HEK293 (cell line): ENCODE data around the gene MYBPH.

Experiments
- CTCF ChIA-PET: fragments of 350-600 bp; formaldehyde crosslinking; extraction: SDS; loops from one replicate; lab custom pipeline; 2021; ENCODE audit warnings: antibody characterized with exemption; lab: Yijun Ruan, JAX
- POLR2A ChIA-PET: fragments of 300-600 bp; formaldehyde crosslinking; extraction: SDS; loops from one replicate; lab custom pipeline; 2020; ENCODE audit warnings: antibody characterized with exemption, inconsistent platforms; lab: Yijun Ruan, JAX
- H3K27ac ChIP-seq: fragments of 200-500 bp; sonication (Bioruptor generic); 2 replicates; pipeline ENCODE4 v1.5.1; 2014; ENCODE audit warnings: low read depth, low read length, control low read depth, inconsistent platforms; ENCODE audit errors: extremely low read depth
- H3K36me3 ChIP-seq, 2 experiments: fragments of 200-500 bp in 1 of 2; sonication (Bioruptor generic) in 1 of 2; 1 replicate in 1 of 2; 2 replicates in 1 of 2; pipeline ENCODE4 v1.5.1; 2014 to 2017; ENCODE audit warnings: inconsistent platforms in 2 of 2, low read length in 2 of 2; ENCODE audit not compliant: control insufficient read depth in 2 of 2, insufficient read depth in 1 of 2
- H3K4me1 ChIP-seq: fragments of 200-500 bp; sonication (Bioruptor generic); 2 replicates; pipeline ENCODE4 v1.5.1; 2014; ENCODE audit warnings: mild to moderate bottlenecking, low read length, inconsistent platforms; ENCODE audit not compliant: control insufficient read depth, insufficient read depth
- H3K4me3 ChIP-seq: 2 replicates; pipeline ENCODE4 v1.5.1; 2011; ENCODE audit warnings: low read depth, mild to moderate bottlenecking, control low read depth, low read length, moderate library complexity
- H3K9me3 ChIP-seq: fragments of 200-500 bp; sonication (Bioruptor generic); 2 replicates; pipeline ENCODE4 v1.5.1; 2014; ENCODE audit warnings: low read depth, low read length, inconsistent platforms; ENCODE audit not compliant: control insufficient read depth, insufficient read depth
- MEIS1 ChIP-seq: sonication (generic); formaldehyde crosslinking; IDR thresholded peaks from 2 replicates; pipeline ENCODE4 v1.8.1; 2022; ENCODE audit warnings: missing genetic modification reagents, mild to moderate bottlenecking, borderline replicate concordance
- SALL2 ChIP-seq: fragments of 450-650 bp; formaldehyde crosslinking; IDR thresholded peaks from 2 replicates; pipeline ENCODE4 v1.5.0; 2017; ENCODE audit warnings: missing biosample characterization, mild to moderate bottlenecking, missing genetic modification characterization, borderline replicate concordance
- SCRT2 ChIP-seq: fragments of 450-650 bp; formaldehyde crosslinking; IDR thresholded peaks from 2 replicates; pipeline ENCODE4 v1.5.1; 2016; ENCODE audit warnings: missing biosample characterization, missing genetic modification characterization
- WT1 ChIP-seq: fragments of 450-650 bp; formaldehyde crosslinking; IDR thresholded peaks from 2 replicates; pipeline ENCODE4 v1.5.1; 2016; ENCODE audit warnings: missing biosample characterization, missing genetic modification characterization
- ZBTB48 ChIP-seq: fragments of 450-650 bp; formaldehyde crosslinking; IDR thresholded peaks from 2 replicates; pipeline ENCODE4 v1.5.1; 2016; ENCODE audit warnings: missing biosample characterization, missing genetic modification characterization
- ZBTB7A ChIP-seq: fragments of 450-650 bp; formaldehyde crosslinking; IDR thresholded peaks from 2 replicates; pipeline ENCODE4 v1.5.1; 2016; ENCODE audit warnings: low read depth, missing biosample characterization, missing genetic modification characterization
- ZFP3 ChIP-seq: fragments of 450-650 bp; formaldehyde crosslinking; IDR thresholded peaks from 2 replicates; pipeline ENCODE4 v1.5.1; 2016; ENCODE audit warnings: low read depth, missing biosample characterization, missing genetic modification characterization
- ZIC2 ChIP-seq: fragments of 450-650 bp; formaldehyde crosslinking; IDR thresholded peaks from 2 replicates; pipeline ENCODE4 v1.5.1; 2016; ENCODE audit warnings: missing biosample characterization, missing genetic modification characterization
- ZNF114 ChIP-seq: fragments of 450-650 bp; formaldehyde crosslinking; IDR thresholded peaks from 2 replicates; pipeline ENCODE4 v1.5.0; 2017; ENCODE audit warnings: missing biosample characterization, missing genetic modification characterization
- ZNF157 ChIP-seq: fragments of 450-650 bp; formaldehyde crosslinking; IDR thresholded peaks from 2 replicates; pipeline ENCODE4 v1.5.1; 2016; ENCODE audit warnings: missing biosample characterization, missing genetic modification characterization
- ZNF202 ChIP-seq: fragments of 450-650 bp; formaldehyde crosslinking; IDR thresholded peaks from 2 replicates; pipeline ENCODE4 v1.5.1; 2016; ENCODE audit warnings: missing biosample characterization, missing genetic modification characterization, borderline replicate concordance
- ZNF266 ChIP-seq: fragments of 450-650 bp; formaldehyde crosslinking; IDR thresholded peaks from 2 replicates; pipeline ENCODE4 v1.5.1; 2016; ENCODE audit warnings: missing biosample characterization, missing genetic modification characterization, low read depth
- ZNF416 ChIP-seq: fragments of 450-650 bp; formaldehyde crosslinking; IDR thresholded peaks from 2 replicates; pipeline ENCODE4 v1.5.1; 2016; ENCODE audit warnings: missing biosample characterization, missing genetic modification characterization
- ZNF423 ChIP-seq: fragments of 450-650 bp; formaldehyde crosslinking; IDR thresholded peaks from 2 replicates; pipeline ENCODE4 v1.5.1; 2016; ENCODE audit warnings: missing biosample characterization, missing genetic modification characterization
- ZNF433 ChIP-seq: fragments of 450-650 bp; formaldehyde crosslinking; IDR thresholded peaks from 2 replicates; pipeline ENCODE4 v1.5.1; 2016; ENCODE audit warnings: missing biosample characterization, missing genetic modification characterization, low read depth
- ZNF561 ChIP-seq: fragments of 450-650 bp; IDR thresholded peaks from 2 replicates; pipeline ENCODE4 v1.5.1; 2018; ENCODE audit warnings: missing biosample characterization, missing genetic modification characterization, borderline replicate concordance
- ZNF600 ChIP-seq: fragments of 450-650 bp; formaldehyde crosslinking; IDR thresholded peaks from 2 replicates; pipeline ENCODE4 v1.5.1; 2016; ENCODE audit warnings: missing biosample characterization, missing genetic modification characterization
- ZNF623 ChIP-seq: fragments of 450-650 bp; formaldehyde crosslinking; IDR thresholded peaks from 2 replicates; pipeline ENCODE4 v1.5.1; 2016; ENCODE audit warnings: missing biosample characterization, missing genetic modification characterization
- ZNF785 ChIP-seq: fragments of 450-650 bp; formaldehyde crosslinking; IDR thresholded peaks from 2 replicates; pipeline ENCODE4 v1.5.1; 2016; ENCODE audit warnings: missing biosample characterization, missing genetic modification characterization
- ZNF791 ChIP-seq: fragments of 450-650 bp; formaldehyde crosslinking; IDR thresholded peaks from 2 replicates; pipeline ENCODE4 v1.5.1; 2016; ENCODE audit warnings: missing biosample characterization, missing genetic modification characterization
- ZXDB ChIP-seq: fragments of 450-650 bp; formaldehyde crosslinking; IDR thresholded peaks from 2 replicates; pipeline ENCODE4 v1.5.1; 2016; ENCODE audit warnings: missing biosample characterization, missing genetic modification characterization
- TF ChIP-seq, protein P1 (sequence below): fragments of 450-650 bp; formaldehyde crosslinking; IDR thresholded peaks from 2 replicates; pipeline ENCODE4 v1.5.1; 2016; ENCODE audit warnings: missing biosample characterization, missing genetic modification characterization
- TF ChIP-seq, protein P2 (sequence below): fragments of 450-650 bp; formaldehyde crosslinking; IDR thresholded peaks from 2 replicates; pipeline ENCODE4 v1.5.1; 2017; ENCODE audit warnings: missing biosample characterization, missing genetic modification characterization
- TF ChIP-seq, protein P3 (sequence below): fragments of 450-650 bp; formaldehyde crosslinking; IDR thresholded peaks from 2 replicates; pipeline ENCODE4 v1.5.1; 2016; ENCODE audit warnings: missing biosample characterization, missing genetic modification characterization

MYBPH gene

DNA sequence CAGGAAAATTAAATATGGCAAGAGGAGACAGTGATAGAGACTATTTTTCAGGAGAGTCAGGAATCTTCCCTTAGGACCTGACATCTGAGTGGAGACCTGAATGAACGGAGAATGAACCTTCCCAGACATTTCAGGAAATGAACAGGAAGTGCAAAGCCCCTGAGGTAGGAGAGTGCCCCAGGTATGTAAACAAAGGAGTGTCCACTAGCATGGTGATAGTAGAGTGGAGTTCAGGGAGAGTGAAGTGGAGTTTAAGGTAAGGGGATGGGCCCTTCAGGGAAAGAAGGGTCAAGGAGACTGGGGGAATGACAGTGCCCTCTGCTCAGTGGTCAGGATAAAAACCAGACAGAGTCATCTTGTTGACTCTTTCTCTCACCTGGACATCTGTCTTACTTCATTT is 19.3 kb downstream of the MYBPH start:
- CTCF ChIA-PET = no interaction called here
- H3K4me1 ChIP-seq = peaks cover 9% of the 10 kb centered on the region; the same call in 1 of the 2 replicates
- H3K4me3 ChIP-seq = no peak overlapping the region
- POLR2A ChIA-PET = no interaction called here
- H3K36me3 ChIP-seq = no peaks in the 10 kb centered on the region
- no peaks in the 10 kb centered on the region for H3K9me3 ChIP-seq
- TF ChIP-seq ZNF623 (tag by site-specific recombination) = peak; percentile 46; the same call in 1 of the 2 replicates
- no peak for TF ChIP-seq ZNF114 (tag by site-specific recombination)
- no peak overlapping the region for H3K27ac ChIP-seq

DNA sequence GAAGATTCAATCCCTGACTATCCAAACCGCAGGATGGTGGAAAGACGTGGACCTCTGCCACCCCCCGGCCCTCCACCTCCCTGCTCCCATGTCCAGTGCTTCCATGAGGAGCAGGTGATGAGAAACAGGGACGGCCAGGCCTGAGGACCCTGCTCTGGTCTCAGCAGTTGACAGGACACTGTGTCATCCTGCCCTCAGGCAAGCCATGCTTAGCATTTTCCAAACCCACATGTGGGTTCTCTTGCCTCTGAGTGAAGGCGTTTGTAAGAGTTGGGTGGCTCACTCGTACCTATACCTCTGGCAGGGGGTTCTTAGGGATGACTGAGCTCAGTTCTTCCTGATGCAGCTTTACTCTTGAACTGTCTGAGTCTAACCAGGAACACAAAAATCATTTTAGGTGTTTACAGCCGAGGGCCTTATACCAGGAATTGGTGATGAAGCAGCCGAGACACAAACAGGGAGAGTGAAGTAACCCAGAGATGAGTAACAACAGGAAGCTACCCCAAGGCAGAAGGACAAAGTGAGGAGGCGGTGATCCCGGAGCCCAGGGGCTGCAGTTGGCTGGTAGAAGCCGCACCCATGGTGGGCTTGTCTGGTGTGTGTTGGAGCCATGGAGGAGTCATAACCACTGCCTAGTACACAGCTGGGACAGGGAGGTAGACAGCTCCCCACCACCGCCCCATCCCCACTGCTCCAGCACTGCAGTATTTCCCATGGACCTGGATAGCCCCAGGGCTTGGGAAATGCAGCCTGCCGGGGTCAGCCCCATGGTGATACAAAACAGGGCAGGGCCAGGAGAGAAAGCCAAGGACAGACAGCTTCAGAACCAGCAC is 21.4 kb downstream of the MYBPH start:
- no peak for TF ChIP-seq SALL2 (tag by site-specific recombination)
- no peak for TF ChIP-seq ZNF433
- no peak for TF ChIP-seq ZNF561 (tag by site-specific recombination)
- TF ChIP-seq ZNF791 (tag by site-specific recombination) = no peak
- TF ChIP-seq ZBTB7A (tag by site-specific recombination) = no peak
- TF ChIP-seq, protein P1, sequence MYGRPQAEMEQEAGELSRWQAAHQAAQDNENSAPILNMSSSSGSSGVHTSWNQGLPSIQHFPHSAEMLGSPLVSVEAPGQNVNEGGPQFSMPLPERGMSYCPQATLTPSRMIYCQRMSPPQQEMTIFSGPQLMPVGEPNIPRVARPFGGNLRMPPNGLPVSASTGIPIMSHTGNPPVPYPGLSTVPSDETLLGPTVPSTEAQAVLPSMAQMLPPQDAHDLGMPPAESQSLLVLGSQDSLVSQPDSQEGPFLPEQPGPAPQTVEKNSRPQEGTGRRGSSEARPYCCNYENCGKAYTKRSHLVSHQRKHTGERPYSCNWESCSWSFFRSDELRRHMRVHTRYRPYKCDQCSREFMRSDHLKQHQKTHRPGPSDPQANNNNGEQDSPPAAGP (tag by site-specific recombination) = 0 out of 2 replicates have a peak, but pooled peaks have one; percentile 7
- TF ChIP-seq WT1 = no peak
- peak; percentile 27; the same call in 1 of the 2 replicates for TF ChIP-seq ZNF600 (tag by site-specific recombination)
- TF ChIP-seq ZFP3 = no peak
- TF ChIP-seq ZNF202 (tag by site-specific recombination) = no peak
- no peak for TF ChIP-seq ZNF785 (tag by site-specific recombination)
- no peak for TF ChIP-seq ZNF157 (tag by site-specific recombination)
- 0 out of 2 replicates have a peak, but pooled peaks have one; percentile 5 for TF ChIP-seq ZXDB (tag by site-specific recombination)
- no peak for TF ChIP-seq ZBTB48 (tag by site-specific recombination)
- no peak for TF ChIP-seq ZNF266
- Histone ChIP-seq H3K4me3 (no peak overlapping the region), H3K36me3 (no peaks in the 10 kb centered on the region), H3K27ac (no peak overlapping the region; the same call in 1 of the 2 replicates), H3K9me3 (no peaks in the 10 kb centered on the region), H3K4me1 (peaks cover 9% of the 10 kb centered on the region; the same call in 1 of the 2 replicates)
- ChIA-PET CTCF (interaction anchor here (1.1 to 2.8 kb wide), 3 partner anchors 13 to 27 kb away, joined by 3 to 19 read pairs (median 13); partner anchors contain the start of gene ADORA1), POLR2A (interaction anchor here (1.5 kb wide), 1 partner anchor 19 kb away, joined by 4 read pairs; no protein-coding TSS in a partner anchor)

DNA sequence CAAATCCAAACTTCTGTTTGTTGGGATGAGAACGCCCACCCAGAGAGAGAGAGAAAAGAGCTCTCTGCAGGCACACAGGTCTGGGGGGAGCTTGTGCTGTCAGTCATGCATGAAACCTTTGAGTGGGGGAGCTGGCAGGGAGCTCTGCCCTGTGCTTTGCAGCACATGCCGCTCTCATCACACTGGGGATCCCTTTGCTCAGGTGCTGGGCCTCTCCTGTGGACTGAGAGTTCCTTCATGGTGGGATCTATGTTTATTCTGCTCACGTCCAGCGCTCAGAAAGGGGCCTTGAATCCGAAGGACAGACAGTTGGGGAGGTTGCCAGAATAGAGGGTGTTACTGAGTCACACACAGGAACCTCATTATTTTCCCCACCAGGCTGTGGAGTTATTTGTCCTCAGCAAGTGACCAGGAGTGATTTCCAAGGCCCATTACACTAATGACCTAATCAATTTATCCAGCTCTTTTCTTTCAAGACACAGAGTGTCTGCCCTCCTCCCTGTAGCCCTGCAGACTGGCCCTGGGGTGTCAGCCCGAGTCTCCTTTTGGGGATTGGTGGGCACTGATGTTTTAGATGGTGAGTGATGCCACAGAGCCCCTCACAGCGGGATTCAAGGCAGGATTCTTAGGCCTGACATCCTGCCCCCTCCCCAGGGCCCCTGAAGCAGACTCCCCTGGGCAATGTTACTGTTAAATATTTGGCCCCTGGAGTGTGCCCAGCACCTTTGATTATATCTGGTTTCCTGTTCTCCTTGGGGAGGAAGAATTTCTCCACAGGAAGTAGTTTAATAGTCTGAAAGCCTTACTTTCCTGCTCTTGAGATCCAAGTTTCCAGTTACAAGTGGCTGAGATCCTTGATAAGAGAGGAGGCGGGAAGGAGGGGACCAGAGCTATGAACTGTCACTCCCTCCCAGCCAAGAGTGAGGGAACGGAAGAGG is 22.3 kb downstream of the MYBPH start:
- H3K36me3 ChIP-seq = no peaks in the 10 kb centered on the region
- H3K9me3 ChIP-seq = no peaks in the 10 kb centered on the region
- H3K4me1 ChIP-seq = peaks cover 9% of the 10 kb centered on the region; the same call in 1 of the 2 replicates
- ChIA-PET CTCF (interaction anchor here (0.7 to 2.8 kb wide), 6 partner anchors 12 to 116 kb away, joined by 3 to 19 read pairs (median 6); partner anchors contain the start of gene ADORA1), POLR2A (interaction anchor here (1.0 to 1.5 kb wide), 2 partner anchors 20 to 25 kb away, joined by 4 read pairs; no protein-coding TSS in a partner anchor)
- no peak overlapping the region for H3K4me3 ChIP-seq
- H3K27ac ChIP-seq = no peak overlapping the region; the same call in 1 of the 2 replicates
- TF ChIP-seq SCRT2 (0 out of 2 replicates have a peak, but pooled peaks have one; percentile 25), MEIS1 (no peak), ZIC2 (peak; percentile 99), ZNF416 (no peak), ZNF423 (tag by site-specific recombination) (peak; percentile 71)
- TF ChIP-seq, protein P2, sequence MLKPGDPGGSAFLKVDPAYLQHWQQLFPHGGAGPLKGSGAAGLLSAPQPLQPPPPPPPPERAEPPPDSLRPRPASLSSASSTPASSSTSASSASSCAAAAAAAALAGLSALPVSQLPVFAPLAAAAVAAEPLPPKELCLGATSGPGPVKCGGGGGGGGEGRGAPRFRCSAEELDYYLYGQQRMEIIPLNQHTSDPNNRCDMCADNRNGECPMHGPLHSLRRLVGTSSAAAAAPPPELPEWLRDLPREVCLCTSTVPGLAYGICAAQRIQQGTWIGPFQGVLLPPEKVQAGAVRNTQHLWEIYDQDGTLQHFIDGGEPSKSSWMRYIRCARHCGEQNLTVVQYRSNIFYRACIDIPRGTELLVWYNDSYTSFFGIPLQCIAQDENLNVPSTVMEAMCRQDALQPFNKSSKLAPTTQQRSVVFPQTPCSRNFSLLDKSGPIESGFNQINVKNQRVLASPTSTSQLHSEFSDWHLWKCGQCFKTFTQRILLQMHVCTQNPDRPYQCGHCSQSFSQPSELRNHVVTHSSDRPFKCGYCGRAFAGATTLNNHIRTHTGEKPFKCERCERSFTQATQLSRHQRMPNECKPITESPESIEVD (tag by site-specific recombination) = peak; percentile 91
- TF ChIP-seq, protein P3, sequence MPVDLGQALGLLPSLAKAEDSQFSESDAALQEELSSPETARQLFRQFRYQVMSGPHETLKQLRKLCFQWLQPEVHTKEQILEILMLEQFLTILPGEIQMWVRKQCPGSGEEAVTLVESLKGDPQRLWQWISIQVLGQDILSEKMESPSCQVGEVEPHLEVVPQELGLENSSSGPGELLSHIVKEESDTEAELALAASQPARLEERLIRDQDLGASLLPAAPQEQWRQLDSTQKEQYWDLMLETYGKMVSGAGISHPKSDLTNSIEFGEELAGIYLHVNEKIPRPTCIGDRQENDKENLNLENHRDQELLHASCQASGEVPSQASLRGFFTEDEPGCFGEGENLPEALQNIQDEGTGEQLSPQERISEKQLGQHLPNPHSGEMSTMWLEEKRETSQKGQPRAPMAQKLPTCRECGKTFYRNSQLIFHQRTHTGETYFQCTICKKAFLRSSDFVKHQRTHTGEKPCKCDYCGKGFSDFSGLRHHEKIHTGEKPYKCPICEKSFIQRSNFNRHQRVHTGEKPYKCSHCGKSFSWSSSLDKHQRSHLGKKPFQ (tag by site-specific recombination) = no peak
